GM18511 (cell line): ENCODE results near the gene RNF213.
"Not testable (repeated sequence)": the region's sequence is repeated elsewhere in the genome, so short reads cannot be mapped to it uniquely, and the experiment has no call there.

Source experiments
- ATAC-seq: cut with Tn5 transposase; IDR thresholded peaks from one replicate; pipeline ENCODE4 v1.9.1; 2021; ENCODE audit warnings: mild to moderate bottlenecking, moderate library complexity; ENCODE audit not compliant: unreplicated experiment

The RNF213 gene

GRCh38 chr17:80267391-80267790 is 6.7 kb downstream of the RNF213 start:
- no peak for ATAC-seq

GRCh38 chr17:80268427-80268826 is 7.8 kb downstream of the RNF213 start:
- ATAC-seq, result no peak

DNA sequence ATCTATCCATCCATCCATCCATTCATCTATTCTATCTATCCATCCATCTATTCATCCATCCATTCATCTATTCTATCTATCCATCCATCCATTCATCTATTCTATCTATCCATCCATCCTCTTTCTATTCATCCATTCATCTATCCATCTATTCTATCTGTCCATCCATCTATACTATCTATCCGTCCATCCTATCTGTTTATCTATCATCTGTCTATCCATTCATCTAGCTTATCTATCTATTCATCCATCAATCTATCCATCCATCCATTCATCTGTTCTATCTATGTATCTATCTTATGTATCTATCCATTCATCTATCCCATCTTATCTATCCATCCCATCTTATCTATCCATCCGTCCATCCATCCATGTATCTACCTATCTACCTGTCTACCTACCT is 8.8 kb downstream of the RNF213 start:
- ATAC-seq, result no peak

GRCh38 chr17:80270104-80270503 is 9.5 kb downstream of the RNF213 start:
- no peak for ATAC-seq

DNA sequence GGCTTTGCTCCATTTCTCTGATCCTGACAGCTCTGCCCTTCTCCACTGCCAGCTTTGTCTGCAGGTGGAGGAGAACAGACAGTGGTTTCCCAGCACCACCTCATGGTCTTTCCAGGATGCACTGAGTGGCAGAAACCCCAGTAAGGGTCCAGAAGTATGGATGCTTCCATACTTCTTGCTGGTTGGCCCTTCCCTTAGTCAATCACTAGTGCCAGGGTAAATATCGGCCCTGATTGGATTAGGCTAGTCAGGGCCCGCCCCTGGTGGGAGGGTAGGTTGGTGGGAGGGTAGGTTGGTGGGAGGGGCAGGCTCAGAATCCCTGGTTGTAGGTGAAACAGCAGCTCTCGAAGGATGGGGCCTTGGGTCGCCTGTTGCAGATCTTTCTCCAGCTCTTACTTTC is 10.2 kb downstream of the RNF213 start:
- no peak for ATAC-seq

DNA sequence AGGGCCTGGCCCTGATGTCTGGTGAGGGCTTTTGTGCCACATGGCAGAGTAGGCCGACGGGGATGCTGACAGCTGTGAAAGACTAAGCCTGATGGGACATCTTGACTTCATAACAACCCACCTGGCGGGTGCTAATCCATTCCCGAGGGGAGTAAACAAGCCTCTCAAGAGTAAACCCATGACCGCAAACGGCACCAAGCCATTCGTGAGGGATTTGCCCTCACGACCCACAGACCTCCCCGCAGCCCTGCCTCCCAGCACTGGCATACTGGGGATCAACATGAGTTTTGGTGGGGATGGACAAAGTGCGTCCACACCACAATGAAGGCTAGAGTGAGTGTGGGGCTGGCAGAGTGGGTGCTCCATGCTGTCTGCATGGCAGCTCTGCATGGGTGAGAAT is 11.7 kb downstream of the RNF213 start:
- ATAC-seq, result no peak

DNA sequence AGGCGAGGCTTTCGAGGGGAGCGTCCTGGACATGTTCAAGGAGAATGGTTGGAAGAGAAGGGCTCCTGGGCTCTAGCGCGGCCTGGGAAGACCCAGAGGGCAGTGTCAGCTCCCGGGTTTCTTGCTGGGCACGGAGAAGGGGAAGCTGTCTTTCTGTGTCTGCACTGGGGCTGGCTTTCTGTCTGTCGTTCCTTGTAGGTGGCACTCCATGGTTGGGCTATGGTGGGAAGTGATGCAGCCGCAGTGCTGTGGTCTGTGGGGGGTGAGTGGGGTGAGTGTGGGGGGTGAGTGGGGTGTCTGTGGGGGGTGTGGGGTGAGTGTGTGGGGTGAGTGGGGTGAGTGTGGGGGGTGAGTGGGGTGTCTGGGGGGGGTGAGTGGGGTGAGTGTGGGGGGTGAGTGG is 13.7 kb downstream of the RNF213 start:
- ATAC-seq, result no peak

DNA sequence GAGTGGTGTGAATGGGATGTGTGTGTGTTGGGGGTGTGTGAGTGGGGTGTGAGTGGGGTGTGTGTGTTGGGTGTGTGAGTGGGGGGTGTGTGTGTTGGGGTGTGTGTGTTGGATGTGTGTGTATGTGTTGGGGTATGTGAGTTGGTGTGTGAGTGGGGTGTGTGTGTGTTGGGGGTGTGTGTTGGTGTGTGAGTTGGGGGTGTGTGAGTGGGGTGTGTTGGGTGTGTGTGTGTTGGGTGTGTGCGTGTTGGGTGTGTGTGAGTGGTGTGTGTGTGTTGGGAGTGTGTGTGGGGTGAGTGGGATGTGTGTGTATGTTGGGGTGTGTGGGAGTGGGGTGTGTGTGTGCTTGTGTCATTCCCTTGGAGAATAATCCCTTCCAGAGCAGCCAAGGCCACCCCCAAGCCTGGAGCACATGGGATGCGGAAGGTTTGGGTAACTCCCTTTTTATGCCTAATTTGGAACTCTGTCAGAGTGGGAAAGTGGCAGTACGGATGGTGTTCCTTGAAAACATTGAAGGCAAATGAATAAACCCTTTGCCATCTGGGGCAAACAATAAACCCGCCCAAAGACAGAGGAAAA is 14.3 kb downstream of the RNF213 start:
- ATAC-seq, result no peak

DNA sequence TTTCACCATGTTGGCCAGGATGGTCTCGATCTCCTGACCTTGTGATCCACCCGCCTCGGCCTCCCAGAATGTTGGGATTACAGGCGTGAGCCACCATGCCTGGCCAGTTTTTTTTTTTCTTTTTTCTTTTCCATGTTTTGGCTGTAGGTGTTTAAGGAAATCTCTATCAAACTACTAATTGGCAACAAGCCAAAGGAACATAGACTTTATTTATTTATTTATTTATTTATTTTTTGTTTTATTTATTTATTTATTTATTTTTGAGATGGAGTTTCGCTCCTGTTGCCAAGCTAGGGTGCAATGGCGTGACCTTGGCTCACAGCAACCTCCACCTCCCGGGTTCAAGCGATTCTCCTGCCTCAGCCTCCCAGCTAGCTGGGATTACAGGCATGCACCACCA is 15.2 kb downstream of the RNF213 start:
- not testable (repeated sequence) for ATAC-seq

DNA sequence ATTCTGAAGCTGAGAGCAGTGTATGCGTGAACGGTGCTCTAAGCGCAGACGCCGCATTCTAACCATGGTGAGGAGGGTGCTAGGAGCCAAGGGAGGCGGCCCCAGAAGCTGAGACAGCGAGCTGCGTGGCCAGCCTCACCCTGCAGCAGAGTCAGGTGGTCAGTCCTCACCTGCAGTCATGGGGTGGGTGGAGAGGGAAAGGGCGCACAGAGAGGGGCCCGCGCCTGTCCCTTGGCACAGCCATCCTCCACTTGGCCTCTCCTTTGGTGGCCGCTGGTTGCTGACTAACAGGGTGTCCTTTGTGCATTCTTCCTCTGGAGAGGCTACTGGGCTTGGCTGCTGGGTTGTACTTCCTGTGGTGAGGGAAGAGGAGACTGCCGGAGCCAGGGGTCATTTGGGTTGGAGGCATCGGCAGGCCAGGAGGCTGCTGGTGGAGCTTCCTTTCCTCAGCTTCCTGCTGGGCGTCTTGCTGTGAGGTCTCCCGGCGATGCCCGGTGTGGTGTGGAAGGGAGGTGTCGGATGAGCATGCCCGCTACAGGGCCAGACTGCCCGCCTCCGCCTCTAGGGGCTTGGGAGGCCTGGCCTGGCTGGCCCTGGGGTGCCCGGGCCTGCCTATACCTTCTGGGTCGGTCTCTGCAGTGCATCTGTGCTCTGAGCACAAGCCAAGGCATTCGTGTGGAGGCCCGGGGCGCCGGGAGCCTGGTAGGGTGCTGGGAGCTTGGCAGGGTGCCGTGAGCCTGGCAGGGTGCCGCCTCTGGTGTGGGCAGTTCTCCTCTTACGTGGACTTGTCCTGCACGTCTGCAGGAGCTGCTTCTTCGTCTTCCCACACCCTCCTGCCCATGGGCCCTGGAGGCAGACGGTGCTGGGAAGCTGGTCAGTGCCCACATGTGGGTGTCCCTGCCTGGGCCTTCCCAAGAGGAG is 17.4 kb downstream of the RNF213 start:
- no peak for ATAC-seq

DNA sequence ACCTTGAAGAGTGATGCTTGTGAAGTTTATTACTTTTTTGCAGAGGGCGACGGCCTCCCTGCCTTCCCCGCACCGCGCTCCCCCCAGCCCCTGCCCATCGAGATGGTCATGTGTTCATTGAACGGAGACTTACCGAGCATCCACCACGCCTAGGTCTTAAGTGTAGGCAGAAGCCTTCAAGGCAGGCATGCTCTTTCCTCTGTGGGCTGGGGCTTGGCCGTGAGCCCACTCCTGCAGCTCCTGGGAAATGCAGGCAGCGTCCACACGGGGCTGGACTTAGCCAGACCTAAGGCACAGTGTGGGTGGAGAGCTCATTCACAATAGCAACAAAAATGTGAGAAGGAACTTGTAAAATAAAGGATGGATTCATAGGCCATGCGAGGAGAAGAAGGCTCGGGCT is 19.2 kb downstream of the RNF213 start:
- no peak for ATAC-seq

DNA sequence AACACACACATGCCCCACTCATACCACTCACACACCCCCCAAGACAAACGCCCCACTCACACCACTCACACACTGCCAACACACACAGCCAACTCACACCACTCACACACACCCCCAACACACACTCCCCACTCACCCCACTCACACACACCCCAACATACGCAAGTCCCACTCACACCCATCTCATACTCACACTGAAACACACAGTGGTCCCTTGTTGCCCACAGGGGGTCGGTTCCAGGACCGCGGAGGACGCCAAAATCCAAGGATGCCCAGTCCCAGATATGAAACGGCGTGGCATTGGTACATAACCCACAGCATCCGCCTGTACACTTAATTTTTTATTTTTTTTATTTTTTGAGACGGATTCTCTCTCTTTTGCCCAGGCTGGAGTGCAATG is 20.9 kb downstream of the RNF213 start:
- no peak for ATAC-seq

- no peak for ATAC-seq
Observed at GRCh38 chr17:80283116-80283852, 22.6 kb downstream of the RNF213 start.

- no peak for ATAC-seq
Observed at GRCh38 chr17:80284631-80285030, 24.0 kb downstream of the RNF213 start.

DNA sequence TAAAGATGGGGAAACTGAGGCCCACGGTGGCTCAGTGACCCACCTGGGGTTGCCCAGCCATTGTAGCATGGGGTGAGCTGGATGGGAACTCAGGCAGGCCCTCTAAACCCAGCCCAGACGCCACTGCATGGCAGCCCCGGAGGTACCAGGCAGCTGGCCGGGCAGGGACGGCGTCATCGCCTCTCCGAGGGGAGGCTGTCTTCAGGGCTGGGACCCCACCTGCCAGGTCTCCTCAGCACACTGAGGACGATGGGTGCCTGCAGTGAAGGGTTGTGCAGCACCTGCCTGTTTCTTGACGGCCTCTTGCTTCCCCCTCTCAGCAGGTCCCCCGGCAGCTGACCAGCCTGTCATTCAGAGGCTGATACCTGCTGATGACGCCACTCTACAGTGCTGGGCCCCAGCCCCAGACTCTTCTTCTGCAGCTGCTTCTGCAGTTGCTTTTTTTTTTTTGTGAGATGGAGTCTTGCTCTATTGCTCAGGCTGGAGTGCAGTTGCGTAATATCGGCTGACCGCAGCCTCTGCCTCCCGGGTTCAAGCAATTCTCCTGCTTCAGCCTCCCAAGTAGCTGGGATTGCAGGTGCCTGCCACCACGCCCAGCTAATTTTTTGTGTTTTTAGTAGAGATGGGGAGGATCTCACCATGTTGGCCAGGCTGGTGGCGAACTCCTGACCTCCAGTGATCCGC is 24.7 kb downstream of the RNF213 start:
- no peak for ATAC-seq

GRCh38 chr17:80286638-80286960 is 25.9 kb downstream of the RNF213 start:
- no peak for ATAC-seq

- ATAC-seq, result no peak
Observed at GRCh38 chr17:80287038-80287437, 26.4 kb downstream of the RNF213 start.

DNA sequence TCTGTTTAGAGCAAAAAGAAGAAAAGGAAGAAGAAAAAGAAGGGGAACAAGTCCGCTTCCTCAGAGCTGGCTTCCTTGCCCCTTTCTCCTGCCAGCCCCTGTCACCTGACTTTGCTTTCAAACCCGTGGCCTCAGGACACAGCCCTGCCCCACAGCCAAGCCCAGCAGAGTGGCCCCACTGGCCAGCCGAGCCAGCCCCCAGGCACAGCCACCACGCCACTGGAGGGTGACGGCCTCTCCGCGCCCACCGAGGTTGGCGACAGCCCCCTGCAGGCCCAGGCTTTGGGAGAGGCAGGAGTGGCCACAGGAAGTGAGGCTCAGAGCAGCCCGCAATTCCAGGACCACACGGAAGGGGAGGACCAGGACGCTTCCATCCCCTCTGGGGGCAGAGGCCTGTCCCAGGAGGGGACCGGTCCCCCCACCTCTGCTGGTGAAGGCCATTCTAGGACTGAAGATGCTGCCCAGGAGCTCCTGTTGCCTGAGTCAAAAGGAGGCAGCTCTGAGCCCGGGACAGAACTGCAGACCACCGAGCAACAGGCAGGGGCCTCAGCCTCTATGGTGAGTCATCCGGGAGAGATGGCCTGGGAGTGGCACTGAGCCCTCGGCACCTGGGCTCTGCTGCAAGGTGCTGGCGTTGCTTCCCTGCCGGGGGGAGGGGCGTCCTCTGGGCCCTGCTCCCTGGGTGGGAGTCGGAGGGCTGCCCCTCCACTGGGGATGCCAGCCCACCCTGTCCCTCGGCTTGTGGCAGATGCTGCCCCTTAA is 27.3 kb downstream of the RNF213 start:
- no peak for ATAC-seq

DNA sequence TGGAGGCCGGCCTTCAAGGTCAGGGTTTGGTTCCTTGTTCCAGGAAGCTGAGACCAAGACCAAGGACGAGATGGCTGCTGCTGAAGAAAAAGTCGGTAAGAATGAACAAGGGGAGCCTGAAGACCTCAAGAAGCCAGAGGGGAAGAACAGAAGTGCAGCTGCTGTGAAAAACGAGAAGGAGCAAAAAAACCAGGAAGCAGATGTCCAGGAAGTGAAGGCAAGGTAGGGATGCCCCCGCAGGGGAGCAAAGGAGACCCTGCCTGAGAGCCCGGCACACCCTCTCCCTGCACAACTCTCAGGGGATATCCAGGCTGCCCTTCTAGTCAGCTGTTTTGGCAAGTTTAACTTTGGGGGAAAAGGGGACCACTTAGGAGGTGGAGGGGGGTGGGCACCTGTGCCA is 29.0 kb downstream of the RNF213 start:
- no peak for ATAC-seq

- no peak for ATAC-seq
Observed at GRCh38 chr17:80290156-80290555, 29.5 kb downstream of the RNF213 start.

GRCh38 chr17:80291260-80291659 is 30.6 kb downstream of the RNF213 start:
- ATAC-seq, result no peak
